T-helper 2 cell (primary cell): ENCODE data around the gene NLN.
A peak's percentile ranks its signal among the peaks of the same experiment; 100 is the strongest.
"Not testable (repeated sequence)": the region's sequence is repeated elsewhere in the genome, so short reads cannot be mapped to it uniquely, and the experiment has no call there.

Experiments used
- DNase-seq, 5 experiments: peaks; one replicate each; pipeline versions ENCODE4 v3.0.0 to v3.0.0-alpha.2; 2012 to 2022

NLN gene

DNA sequence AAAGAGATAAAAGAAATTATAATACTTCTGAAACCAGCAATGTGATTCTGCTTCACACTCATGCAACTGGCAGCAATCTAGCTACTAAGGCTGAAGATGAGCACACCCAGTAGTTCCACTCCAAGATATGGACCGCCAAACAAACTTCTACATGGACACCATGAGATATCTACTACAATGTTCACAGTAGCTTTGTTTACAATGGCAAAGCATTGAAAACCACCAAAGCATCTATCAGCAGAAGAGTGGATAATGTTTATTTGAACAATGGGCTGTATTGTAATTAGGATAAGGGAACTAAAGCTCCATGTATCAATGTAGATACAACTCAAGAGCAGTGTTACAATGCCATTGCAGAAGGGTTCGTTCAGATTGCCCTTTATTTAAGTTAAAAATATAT, 113.2 kb downstream of the NLN start:
- DNase-seq: no peak

DNA sequence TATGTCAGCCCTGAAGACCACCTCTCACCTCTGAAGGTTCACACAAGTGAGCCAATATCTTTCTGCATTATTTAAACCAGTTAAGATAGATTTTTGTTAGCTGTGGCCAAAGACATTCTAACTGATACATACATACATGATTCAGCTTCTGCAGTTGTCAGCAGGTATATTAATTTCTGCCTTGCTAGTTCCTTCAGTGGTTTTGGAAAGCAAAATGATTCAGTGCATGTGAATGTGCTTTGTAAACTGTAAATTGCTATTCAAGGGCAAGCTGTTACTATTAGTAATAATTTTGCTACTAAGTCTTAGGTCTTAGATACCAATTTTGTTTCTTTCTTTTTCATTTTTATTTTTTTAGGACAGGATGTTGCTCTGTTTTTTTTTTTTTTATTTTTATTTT, 115.1 kb downstream of the NLN start:
- no peak for DNase-seq

DNA sequence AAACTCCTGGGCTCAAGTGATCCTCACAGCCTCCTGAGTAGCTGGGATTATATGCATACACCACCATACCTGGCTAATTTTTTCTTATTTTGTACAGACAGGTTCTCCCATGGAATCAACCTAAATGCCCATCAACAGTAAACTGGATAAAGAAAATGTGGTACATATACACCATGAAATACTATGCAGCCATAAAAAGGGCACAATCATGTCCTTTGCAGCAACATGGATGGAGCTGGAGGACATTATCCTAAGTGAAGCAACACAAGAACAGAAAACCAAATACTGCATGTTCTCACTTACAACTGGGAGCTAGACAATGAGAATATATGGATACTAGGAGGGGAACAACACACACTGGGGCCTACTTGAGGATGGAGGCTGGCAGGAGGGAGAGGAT, 117.2 kb downstream of the NLN start:
- not testable (repeated sequence) for DNase-seq

DNA sequence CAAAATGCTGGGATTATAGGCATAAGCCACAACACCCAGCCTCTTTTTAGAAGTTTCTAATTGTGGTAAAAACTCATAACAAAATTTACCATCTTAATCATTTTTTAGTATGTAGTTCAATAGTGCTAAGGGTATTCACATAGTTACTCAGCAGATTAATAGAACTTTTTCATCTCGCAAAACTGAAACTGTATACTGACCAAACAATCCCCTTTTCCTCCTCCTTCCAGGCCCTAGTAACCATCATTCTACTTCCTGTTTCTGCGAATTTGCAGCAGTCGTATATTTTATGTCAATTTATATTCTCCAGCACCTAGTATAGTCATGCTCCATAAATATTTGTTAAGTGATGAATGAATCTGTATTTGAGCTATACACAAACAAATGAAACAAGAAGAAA, 118.1 kb downstream of the NLN start:
- DNase-seq: no peak

DNA sequence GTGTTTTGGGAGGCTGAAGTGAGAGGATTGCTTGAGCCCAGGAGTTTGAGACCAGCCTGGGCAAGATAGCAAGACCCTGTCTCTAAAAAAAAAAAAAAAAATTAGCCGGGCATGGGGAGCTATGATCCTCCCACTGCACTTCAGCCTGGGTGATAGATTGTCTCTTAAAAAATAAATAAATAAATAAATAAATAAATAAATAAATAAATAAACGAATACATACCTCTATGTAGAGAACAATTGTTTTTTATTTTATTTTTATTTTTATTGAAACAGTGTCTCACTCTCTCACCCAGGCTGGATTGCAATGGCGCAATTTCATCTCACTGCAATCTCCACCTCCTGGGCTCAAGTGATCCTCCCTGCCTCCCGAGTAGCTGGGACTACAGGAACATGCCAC, 122.8 kb downstream of the NLN start:
- DNase-seq: not testable (repeated sequence)

DNA sequence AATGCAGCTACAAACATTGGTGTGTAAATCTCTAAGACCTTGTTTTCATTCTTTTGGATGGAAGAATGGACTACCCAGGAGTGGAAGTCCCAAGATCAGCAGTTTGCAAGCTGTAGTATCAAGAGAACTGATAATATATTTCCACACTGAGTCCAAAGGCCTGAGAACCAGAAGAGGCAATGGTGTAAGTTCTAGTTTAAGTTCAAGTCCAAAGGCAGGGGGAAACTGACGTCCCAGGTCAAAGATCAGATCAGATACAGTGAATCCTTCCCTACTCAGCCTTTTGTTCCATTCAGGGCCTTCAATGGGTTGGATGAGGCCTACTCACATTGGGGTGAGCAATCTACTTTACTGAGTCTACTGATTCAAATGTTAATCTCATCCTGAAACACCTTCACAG, 124.1 kb downstream of the NLN start:
- DNase-seq: no peak

DNA sequence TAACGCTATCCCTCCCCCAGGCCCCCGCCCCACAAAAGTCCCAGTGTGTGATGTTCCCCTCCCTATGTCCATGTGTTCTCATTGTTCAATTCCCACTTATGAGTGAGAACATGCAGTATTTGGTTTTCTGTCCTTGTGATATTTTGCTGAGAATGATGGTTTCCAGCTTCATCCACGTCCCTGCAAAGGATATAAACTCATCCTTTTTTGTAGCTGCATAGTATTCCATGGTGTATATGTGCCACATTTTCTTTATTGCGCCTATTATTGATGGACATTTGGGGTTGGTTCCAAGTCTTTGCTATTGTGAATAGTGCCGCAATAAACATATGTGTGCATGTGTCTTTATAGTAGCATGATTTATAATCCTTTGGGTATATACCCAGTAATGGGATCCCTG, 125.0 kb downstream of the NLN start:
- DNase-seq: not testable (repeated sequence)

DNA sequence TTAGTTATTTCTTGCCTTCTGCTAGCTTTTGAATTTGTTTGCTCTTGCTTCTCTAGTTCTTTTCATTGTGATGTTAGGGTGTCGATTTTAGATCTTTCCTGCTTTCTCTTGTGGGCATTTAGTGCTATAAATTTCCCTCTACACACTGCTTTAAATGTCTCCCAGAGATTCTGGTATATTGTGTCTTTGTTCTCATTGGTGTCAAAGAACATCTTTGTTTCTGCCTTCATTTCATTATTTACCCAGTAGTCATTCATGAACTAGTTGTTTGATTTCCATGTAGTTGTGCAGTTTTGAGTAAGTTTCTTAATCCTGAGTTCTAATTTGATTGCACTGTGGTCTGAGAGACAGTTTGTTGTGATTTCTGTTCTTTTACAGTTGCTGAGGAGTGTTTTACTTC, 127.9 kb downstream of the NLN start:
- DNase-seq: not testable (repeated sequence)

DNA sequence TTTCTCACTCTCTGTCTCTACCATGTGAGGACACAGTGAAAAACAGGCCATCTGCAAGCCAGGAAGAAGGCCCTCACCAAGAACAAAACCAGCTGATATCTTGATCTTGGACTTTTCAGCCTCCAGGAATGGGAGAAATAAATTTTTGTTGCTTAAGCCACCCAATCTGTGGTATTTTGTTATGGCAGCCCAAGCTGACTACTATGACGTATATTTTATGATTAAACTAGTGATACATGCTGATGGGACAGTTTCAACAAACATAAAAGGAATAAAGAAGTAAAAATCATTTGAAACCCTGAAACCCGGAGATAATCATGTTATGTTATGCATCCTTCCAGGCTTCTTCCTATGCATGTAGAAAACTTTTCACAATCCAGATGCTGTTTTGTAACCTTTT, 132.9 kb downstream of the NLN start:
- DNase-seq: no peak

DNA sequence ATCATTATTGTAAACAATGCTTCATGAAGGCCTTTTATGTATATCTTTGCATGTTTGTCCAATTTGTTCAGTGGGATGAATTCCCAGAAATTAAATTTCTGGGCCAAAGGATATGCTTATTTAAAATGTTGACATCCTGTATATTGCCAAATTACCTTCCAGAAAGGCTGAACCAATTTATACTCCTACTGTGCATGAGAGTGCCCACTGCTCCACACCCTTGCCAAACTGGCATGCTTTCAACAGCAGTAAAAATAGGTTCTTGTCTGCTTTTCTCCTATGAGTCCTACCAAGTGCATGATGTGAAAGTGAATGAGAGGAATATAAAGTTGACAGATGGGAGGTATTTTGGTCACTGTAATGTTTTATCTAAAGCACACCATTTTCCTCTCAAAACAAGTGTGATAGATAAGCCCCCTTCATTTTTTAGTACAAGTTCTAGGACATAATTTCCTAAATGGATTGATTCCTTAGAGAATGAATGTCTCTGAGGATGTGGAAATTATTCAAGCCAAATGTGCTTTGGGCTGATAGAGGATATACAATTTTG, 133.8 kb downstream of the NLN start:
- DNase-seq: no peak

DNA sequence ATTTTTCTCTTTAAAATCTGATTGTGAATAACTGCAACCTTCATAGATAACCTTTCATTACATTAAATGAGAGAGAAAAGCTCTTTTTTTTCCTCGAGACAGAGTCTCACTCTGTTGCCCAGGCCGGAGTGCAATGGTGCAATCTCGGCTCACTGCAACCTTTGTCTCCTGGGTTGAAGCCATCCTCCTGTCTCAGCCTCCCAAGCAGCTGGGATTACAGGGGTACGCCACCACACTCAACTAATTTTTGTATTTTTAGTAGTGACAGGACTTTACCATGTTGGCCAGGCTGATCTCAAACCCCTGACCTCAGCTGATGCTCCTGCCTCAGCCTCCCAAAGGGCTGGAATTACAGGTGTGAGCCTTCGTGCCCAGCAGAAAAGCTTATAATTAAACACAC, 134.5 kb downstream of the NLN start:
- DNase-seq: no peak

DNA sequence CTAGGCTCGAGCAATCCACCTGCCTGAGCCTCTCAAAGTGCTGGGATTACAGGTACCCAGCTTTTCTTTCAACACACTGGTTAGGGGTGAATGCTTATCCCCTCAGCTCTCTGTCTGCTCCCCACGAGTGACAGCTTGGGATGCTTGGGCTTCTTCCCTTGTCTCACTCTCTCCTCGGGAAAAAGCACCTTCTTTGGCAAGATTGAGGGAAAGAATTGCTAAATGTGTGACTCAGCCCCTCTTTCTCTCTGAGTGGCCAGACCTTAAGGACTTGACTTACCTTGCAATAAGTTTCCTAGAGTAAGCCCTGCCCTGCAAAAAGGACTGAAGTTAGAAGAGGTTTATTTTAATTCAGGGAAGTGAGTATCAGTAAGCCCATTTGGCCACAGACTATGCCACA, 136.3 kb downstream of the NLN start:
- no peak for DNase-seq

DNA sequence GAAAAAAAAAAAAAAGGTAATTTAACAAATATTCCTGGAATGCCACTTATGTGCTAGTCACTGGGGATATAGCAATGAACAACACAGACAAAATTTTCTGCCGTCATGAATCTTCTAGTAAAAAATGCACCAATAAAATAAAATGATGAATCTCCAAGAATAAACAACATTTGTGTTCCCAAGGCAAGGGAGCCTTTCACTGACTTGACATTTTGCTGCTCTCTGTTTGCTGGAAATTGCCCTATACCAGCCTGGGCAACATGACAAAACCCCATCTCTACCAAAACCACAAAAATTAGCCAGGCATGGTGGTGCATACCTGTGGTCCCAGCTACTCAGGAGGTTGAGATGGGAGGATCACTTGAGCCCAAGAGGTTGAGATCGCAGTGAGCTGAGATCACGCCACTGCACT, 139.8 kb downstream of the NLN start:
- DNase-seq: no peak

DNA sequence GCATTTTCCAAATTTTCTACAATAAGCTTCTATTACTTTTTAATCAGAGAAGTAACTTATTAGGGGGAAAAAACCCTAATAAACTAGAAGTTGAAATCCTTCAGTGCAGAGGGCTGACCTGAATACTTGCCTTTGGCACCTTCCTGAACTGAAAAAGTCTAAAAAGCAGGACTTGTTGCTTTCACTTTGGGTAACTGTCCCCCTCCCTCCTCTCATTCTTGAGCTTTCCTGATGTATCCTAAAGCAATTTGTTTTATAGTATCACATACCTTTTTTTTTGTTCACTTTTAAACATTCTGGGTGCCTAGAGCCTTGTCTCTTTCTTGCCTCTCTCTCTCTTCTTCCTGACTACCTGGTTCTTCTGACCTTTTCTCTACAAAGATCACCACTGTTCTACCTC, 140.4 kb downstream of the NLN start:
- no peak for DNase-seq

DNA sequence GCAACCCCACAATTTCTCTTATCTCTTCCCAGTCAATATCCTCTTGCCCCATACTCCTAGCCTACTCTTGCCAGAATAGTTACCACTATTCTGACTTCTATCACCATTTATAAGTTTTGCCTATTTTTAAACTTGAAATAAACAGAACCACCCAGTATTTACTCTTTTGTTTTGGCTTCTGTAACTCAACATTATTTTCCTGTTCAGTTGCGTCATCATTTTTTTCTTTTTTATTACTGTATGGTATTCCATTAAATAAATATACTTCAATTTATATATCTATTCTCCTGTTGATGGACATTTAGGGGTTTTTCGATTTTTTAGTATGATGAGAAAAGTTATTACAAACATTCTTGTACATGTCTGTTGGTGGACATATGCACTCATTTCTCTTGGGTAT, 141.7 kb downstream of the NLN start:
- no peak for DNase-seq

DNA sequence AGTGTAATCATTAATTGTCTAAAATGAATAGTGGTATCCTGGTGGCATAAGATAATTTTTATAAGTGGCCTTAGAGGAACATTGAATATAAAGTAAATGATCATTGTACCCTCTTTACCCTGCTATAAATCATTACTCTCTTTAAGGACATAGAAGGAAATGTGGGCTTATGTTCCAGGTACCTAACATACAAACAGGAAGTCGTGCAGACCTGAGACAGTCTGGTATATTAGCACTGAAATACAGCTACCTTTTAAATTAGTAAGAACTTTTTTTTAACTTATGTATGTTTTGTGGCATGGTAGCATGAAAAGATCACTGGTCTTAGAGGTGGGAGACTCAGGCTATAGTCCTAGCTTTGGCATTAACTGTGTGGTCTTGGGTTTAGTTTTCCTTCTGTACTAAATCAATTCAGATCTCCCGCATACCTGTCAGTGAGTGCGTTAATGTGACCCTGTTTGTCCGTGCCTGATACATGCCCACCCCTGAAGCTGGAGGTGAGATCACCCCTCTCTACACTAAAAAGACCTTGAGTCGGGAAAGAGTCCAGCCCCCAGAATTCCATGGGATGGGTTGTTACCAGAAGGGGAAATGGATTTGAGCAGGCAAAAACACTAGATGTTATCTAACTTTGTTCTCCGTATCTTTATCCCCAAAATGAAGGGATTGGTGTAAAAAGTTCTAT, 145.0 kb downstream of the NLN start:
- DNase-seq: peak in 1 of 5 experiments; percentile 26

DNA sequence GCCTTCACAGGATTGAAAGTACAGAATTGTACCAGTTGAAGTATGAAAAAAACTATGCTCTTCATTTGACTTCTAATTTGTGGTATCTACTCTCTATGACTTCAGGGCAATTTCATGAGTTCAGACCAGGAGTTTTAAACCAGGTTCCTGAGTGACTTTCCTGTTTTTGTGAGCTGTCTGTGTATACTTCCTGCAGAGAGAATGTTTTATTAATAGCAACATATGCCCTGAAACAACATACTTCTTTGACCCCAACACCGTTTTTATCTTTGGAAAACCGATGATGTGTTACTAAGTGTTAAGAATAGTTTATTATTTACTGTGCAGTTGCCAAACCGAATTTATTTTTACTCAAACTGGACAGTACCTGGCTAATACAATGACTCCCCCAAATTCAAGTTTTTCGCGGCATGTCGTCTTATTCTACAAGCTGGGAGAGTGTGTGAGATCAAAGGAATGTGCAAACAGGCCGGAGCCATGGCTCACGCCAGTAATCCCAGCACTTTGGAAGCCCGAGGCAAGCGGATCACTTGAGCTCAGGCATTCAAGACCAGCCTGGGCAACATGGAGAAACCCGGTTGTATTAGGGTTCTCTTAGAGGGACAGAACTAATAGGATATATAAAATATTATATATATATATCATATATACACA, 145.7 kb downstream of the NLN start:
- no peak for DNase-seq

DNA sequence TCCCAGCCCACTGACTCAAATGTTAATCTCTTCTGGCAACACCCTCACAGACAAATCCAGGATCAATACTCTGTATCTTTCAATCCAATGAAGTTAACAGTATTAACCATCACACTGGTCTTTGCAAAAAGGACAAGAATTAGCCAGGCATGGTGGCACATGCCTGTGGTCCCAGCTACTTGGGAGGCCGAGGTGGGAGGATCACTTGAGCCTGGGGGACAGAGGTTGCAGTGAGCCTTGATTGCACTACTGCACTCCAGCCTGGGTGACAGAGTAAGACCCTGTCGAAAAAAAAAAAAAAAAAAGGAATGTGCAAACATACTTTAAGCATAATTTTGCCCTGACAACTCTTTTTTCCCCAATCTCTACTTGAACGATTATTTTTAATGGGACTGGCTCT, 146.5 kb downstream of the NLN start:
- no peak for DNase-seq

DNA sequence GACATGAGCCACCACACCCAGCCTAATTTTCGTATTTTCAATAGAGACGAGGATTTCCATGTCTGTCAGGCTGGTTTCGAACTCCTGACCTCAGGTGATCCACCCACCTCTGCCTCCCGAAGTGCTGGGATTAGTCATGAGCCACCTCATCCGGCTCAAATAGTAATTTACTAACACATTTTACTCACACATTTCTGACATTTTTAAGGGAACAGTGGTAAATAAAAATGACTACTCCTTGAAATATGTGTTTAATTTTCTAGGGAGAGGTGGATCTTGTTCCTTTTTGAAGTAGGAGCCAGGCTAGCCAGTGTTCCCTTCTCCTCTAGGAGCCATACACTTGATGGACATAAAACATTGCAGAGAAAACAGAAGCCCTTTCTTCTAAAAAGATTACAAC, 149.2 kb downstream of the NLN start:
- no peak for DNase-seq

DNA sequence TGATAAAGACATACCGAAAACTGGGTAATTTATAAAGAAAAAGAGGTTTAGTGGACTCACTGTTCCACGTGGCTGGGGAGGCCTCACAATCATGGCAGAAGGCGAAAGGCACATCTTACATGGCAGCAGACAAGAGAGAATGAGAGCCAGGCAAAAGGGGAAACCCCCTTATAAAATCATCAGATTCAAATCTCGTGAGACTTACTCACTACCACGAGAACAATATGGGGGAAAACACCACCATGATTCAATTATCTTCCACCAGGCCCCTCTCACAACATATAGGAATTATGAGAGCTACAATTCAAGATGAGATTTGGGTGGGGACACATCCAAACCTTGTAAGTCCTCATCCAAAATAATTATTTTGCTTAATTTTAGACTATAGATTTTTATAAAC, 149.8 kb downstream of the NLN start:
- DNase-seq: not testable (repeated sequence)

DNA sequence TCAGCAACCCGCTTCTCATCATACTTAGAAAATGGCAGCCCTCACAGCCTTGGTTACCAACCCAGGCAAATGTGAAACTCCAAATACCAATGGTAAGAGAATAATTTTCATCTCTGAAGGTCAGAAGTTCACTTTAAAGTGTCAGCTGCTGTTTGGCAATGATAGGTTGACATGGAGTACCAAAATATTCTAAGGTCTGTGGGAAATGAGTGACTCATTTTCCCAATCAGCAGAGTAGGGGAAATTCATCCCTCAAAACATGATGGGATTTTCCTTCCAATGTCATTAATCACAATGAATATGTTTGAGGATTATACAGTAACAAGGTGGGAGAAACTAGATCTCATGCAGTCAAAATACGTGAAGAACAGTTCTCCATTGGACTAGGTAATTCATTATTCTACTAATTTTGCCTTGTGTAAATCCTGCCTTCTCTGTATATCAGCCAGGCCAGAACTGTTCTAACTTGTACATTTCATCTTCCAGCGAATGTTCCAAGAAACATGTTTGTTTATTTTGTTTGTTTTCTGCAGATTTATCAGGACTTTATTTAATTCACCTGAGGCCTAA, 151.3 kb downstream of the NLN start:
- DNase-seq: no peak

DNA sequence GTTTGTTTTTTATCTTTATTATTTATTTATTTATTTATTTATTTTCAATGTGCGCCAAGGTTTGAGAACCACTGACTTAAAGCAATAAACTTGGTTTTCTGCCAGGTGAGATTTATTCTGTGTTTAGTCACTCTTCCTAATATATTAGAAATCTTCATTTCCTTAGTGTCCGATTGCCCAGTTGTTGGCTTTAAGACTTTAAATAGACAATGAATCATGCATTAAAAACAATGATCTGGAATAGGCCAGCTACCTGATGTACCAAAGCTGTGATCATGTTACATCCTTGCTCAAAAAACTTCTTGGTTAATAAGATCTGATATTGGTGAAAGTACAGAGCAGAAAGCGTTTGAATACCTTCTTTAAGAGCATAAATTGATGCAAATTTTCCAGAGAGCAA, 152.2 kb downstream of the NLN start:
- DNase-seq: no peak

DNA sequence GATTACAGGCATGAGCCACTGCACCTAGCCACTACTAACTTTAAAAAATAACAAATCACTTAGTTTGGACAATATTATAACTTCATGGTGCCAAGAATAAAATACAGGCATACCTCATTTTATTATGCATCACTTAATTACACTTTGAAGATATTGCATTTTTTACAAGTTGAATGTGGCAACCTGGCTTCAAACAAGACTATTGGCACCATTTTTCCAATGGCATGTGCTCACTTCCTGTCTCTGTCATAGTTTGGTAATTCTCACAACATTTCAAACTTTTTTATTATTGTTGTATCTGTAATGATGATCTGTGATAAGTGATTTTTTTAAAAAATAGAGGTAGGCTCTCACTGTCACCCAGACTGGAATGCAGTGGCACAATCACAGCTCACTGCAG, 154.5 kb downstream of the NLN start:
- DNase-seq: no peak

DNA sequence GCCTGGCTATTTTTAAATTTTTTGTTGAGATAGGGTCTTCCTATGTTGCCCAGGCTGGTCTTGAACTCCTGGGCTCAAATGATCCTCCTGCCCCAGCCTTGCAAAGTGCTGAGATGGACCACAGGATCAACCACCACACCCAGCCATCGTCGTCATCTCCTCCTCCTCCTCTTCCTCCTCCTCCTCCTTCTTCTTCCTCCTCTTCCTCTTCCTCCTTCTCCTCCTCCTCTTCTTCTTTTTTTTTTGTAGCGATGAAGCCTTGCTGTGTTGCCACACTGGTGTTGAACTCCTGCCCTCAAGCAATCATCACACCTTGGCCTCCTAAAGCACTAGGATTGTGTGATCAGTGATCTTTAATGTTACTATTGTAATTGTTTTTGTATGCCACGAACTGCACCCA, 155.0 kb downstream of the NLN start:
- DNase-seq: no peak
